HCT116 (cell line): ENCODE data around the gene OBSL1. TPM values are rescaled to one million over a fixed set of nuclear protein-coding genes. Genes with fewer than 3 reads are reported as not detected.

ENCODE experiments used
- ATAC-seq: fragments of 200-7000 bp; cut with Tn5 transposase; 2 replicates; pipeline ENCODE4 v1.9.1; 2020; ENCODE audit warnings: mild to moderate bottlenecking, moderate library complexity
- BruUV-seq: library from RNA; stranded (reverse); fragments of 400-500 nt; replicated peaks from 2 replicates; lab custom pipeline; 2021; lab: Mats Ljungman, UMichigan
- CTCF ChIA-PET: fragments of 300-600 bp; sonication (Branson Sonifier 250); formaldehyde crosslinking; loops from one replicate; lab custom pipeline; 2021; ENCODE audit warnings: antibody characterized with exemption; lab: Charles Lee
- POLR2A ChIA-PET: fragments of 300-600, 350-600 bp; sonication (Branson Sonifier 250); formaldehyde crosslinking; loops from one replicate; lab custom pipeline; 2021; ENCODE audit warnings: antibody characterized with exemption; lab: Charles Lee
- RAD21 ChIA-PET, 2 experiments: fragments of 300-600 bp; sonication (Branson Sonifier 250); formaldehyde crosslinking; loops; one replicate each; lab custom pipeline; 2023; ENCODE audit warnings: low total read pairs in 2 of 2; ENCODE audit not compliant: uncharacterized antibody in 2 of 2, unreplicated experiment in 2 of 2, low non-redundant PET in 1 of 2; lab: Charles Lee
- DNase-seq: peaks from one replicate; pipeline ENCODE4 v3.0.0-alpha.2; 2010; ENCODE audit warnings: low read depth, low spot score
- H2AFZ ChIP-seq: fragments of 200-600 bp; shearing (Covaris generic), sonication (generic); 2 replicates; pipeline ENCODE4 v1.6.1; 2017; ENCODE audit warnings: low read depth, mixed run types, mixed read lengths, antibody characterized with exemption, low read length; ENCODE audit not compliant: poor library complexity, severe bottlenecking
- H3K27ac ChIP-seq: 2 replicates; pipeline ENCODE4 v1.5.1; 2012; ENCODE audit warnings: low read depth, low read length
- H3K27me3 ChIP-seq: fragments of 200-600 bp; sonication (generic); 2 replicates; pipeline ENCODE4 v1.6.1; 2016; ENCODE audit warnings: mixed run types, low read length, mixed read lengths; ENCODE audit not compliant: insufficient read depth
- H3K36me3 ChIP-seq, 2 experiments: fragments of 200-500 bp in 1 of 2; fragments of 200-600 bp in 1 of 2; sonication (Bioruptor generic) in 1 of 2; sonication (generic) in 1 of 2; 2 replicates each; pipeline versions ENCODE4 v1.5.1 to v1.6.1; 2014 to 2016; ENCODE audit warnings: low read length in 2 of 2, inconsistent platforms in 1 of 2, mixed read lengths in 1 of 2, mixed run types in 1 of 2; ENCODE audit not compliant: insufficient read depth in 2 of 2, control insufficient read depth in 1 of 2
- H3K4me1 ChIP-seq, 2 experiments: fragments of 200-600 bp in 1 of 2; sonication (generic) in 1 of 2; 2 replicates each; pipeline versions ENCODE4 v1.5.1 to v1.6.1; 2012 to 2017; ENCODE audit warnings: low read length in 2 of 2, inconsistent platforms in 1 of 2, mild to moderate bottlenecking in 1 of 2, mixed read lengths in 1 of 2, mixed run types in 1 of 2, moderate library complexity in 1 of 2; ENCODE audit not compliant: insufficient read depth in 2 of 2, control insufficient read depth in 1 of 2
- H3K4me2 ChIP-seq: fragments of 200-600 bp; sonication (generic); 2 replicates; pipeline ENCODE4 v1.6.1; 2017; ENCODE audit warnings: mixed run types, low read length, mixed read lengths
- H3K4me3 ChIP-seq, 2 experiments: fragments of 200-600 bp in 1 of 2; sonication (generic) in 1 of 2; replicated peaks in 1 of 2; 2 replicates each; pipeline ENCODE4 v1.5.1; 2011 to 2016; ENCODE audit warnings: low read length in 2 of 2, control low read depth in 1 of 2, low read depth in 1 of 2, mild to moderate bottlenecking in 1 of 2, mixed read lengths in 1 of 2, mixed run types in 1 of 2
- H3K79me2 ChIP-seq: fragments of 200-600 bp; sonication (generic); 2 replicates; pipeline ENCODE4 v1.6.1; 2017; ENCODE audit warnings: mild to moderate bottlenecking, mixed run types, low read length, moderate library complexity, mixed read lengths; ENCODE audit not compliant: insufficient read depth
- H3K9ac ChIP-seq: fragments of 200-600 bp; sonication (generic); 2 replicates; pipeline ENCODE4 v1.6.1; 2016; ENCODE audit warnings: low read length, mixed read lengths
- H3K9me2 ChIP-seq: fragments of 200-600 bp; sonication (generic), shearing (Covaris generic); 2 replicates; pipeline ENCODE4 v1.6.1; 2017; ENCODE audit warnings: mixed run types, mild to moderate bottlenecking, moderate library complexity; ENCODE audit not compliant: insufficient read depth
- H3K9me3 ChIP-seq, 2 experiments: fragments of 200-500 bp in 1 of 2; fragments of 200-600 bp in 1 of 2; sonication (Bioruptor generic) in 1 of 2; sonication (generic) in 1 of 2; 2 replicates each; pipeline ENCODE4 v1.6.1; 2014 to 2017; ENCODE audit warnings: low read length in 2 of 2, mixed read lengths in 2 of 2, inconsistent platforms in 1 of 2, low read depth in 1 of 2, mild to moderate bottlenecking in 1 of 2, mixed run types in 1 of 2, moderate library complexity in 1 of 2; ENCODE audit not compliant: control insufficient read depth in 1 of 2, insufficient read depth in 1 of 2
- H4K20me1 ChIP-seq: fragments of 200-600 bp; sonication (generic), shearing (Covaris generic); 2 replicates; pipeline ENCODE4 v1.6.1; 2017; ENCODE audit warnings: mixed run types, mild to moderate bottlenecking, moderate library complexity; ENCODE audit not compliant: insufficient read depth
- EZH2phosphoT487 ChIP-seq: fragments of 200-600 bp; IDR thresholded peaks from 2 replicates; pipeline ENCODE4 v1.6.1; 2018; ENCODE audit warnings: antibody characterized with exemption, borderline replicate concordance
- POLR2A ChIP-seq: IDR thresholded peaks from 2 replicates; pipeline ENCODE4 v1.7.0; 2011; ENCODE audit warnings: borderline replicate concordance; ENCODE audit not compliant: insufficient read depth, insufficient read length; ENCODE audit errors: extremely low read depth
- POLR2AphosphoS5 ChIP-seq: IDR thresholded peaks from 2 replicates; pipeline ENCODE4 v1.6.1; 2011; ENCODE audit warnings: mild to moderate bottlenecking, low read depth, low read length, moderate library complexity
- intact Hi-C: fragments of 100-400 bp; cut with micrococcal nuclease; formaldehyde crosslinking; loops from 2 replicates; pipeline ENCODE4 v1.10.0; 2022
- total RNA-seq: library from RNA; stranded (reverse); gene quantifications from one replicate; pipeline ENCODE4 v1.2.1, GENCODE V29; 2021; ENCODE audit not compliant: unreplicated experiment

OBSL1 gene
- total RNA-seq, 1 experiment from 2014 or later: 45.2 TPM

GRCh38 chr2:219552382-219553167 is 18.8 kb downstream of the OBSL1 start:
- Histone ChIP-seq H3K4me1 (peaks cover 3 to 19% of the 10 kb centered on the region in 2 experiments; a peak in 3 of 4 replicates), H2AFZ (no peak overlapping the region), H3K36me3 (peaks cover 0 to 6% of the 10 kb centered on the region in 2 experiments; a peak in 1 of 4 replicates), H3K9me3 (no peaks in the 10 kb centered on the region), H3K79me2 (peaks cover 18% of the 10 kb centered on the region; the same call in 1 of the 2 replicates), H3K27me3 (no peaks in the 10 kb centered on the region), H4K20me1 (no peaks in the 10 kb centered on the region), H3K27ac (peak overlapping the region; percentile 78), H3K4me2 (peak overlapping the region; percentile 95), H3K9ac (peak overlapping the region; percentile 84), H3K9me2 (no peaks in the 10 kb centered on the region), H3K4me3 (peak overlapping the region; percentile 84 to 86)
- ChIA-PET POLR2A (no interaction called here), RAD21 (interaction anchor here in 1 of 2 experiments (1.0 kb wide), 1 partner anchor 45 kb away, joined by 3 read pairs; the partner anchor contains the start of gene STK11IP), CTCF (interaction anchor here (2.7 kb wide), 1 partner anchor 8 kb away, joined by 16 read pairs; no protein-coding TSS in a partner anchor)
- DNase-seq (peak; percentile 64), ATAC-seq (peak; percentile 90)
- intact Hi-C loops: no loop called here
- no TSS peak for BruUV-seq
- TF ChIP-seq POLR2A (no peak), POLR2AphosphoS5 (peak; percentile 36; the same call in 1 of the 2 replicates)
- TF ChIP-seq, all 23 proteins: peak for 1

DNA sequence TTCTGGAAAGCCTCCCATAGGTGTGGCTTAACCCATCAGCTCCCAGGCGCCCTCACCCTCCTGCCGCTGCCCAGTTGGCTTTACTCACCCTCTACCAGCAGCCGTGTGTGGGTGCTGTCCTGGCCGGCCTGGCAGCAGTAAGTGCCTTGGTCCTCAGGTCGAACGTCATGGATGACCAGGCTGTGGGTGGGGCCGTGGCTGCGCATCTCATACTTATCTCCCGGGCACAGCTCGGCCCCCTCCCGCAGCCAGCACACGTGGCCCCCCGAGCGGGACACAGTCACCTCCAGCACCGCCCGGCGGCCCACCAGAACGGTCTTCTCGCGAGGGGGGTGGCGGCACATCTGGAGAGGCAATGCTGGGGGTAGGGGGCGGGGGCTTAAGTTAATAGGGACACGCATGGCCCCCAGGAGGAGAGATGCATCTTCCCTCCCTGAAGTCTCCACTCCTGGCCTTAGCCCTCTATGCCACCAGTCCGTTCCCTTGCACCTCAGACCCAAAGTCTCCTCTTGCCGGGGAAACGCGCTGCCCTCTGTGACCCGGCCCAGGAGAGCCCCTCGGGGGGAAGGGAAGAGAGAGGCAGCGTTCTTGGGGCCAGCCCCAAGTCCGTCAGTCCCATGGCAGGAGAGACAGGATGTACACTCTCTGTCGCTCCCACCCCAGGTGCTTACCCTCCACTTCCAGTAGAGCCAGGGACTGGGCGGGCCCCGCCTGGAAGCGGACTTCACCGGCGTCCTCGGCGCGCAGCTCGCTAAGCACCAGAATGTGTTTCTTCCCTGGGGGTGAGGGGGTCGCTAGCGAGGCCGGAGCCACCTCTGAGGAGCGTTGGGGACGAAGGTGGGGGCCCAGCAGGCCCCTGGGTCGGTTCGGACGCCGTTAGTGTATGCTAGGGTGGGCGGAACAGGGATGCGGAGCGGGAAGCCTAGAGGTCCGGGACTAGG is 19.6 kb downstream of the OBSL1 start:
- Histone ChIP-seq H3K4me1 (peaks cover 3 to 19% of the 10 kb centered on the region in 2 experiments; a peak in 3 of 4 replicates), H3K4me3 (peak overlapping the region; percentile 84 to 86), H3K79me2 (peaks cover 18% of the 10 kb centered on the region; the same call in 1 of the 2 replicates), H3K9ac (peak overlapping the region; percentile 84), H4K20me1 (no peaks in the 10 kb centered on the region), H2AFZ (no peak overlapping the region), H3K27me3 (no peaks in the 10 kb centered on the region), H3K36me3 (peaks cover 0 to 6% of the 10 kb centered on the region in 2 experiments; a peak in 1 of 4 replicates), H3K4me2 (peak overlapping the region; percentile 95), H3K27ac (peak overlapping the region; percentile 78), H3K9me2 (no peaks in the 10 kb centered on the region), H3K9me3 (no peaks in the 10 kb centered on the region)
- POLR2A ChIA-PET: no interaction called here
- ATAC-seq: peak; percentile 66
- intact Hi-C loops: no loop called here
- CTCF ChIA-PET: interaction anchor here (0.8 to 2.7 kb wide), 3 partner anchors 8 to 56 kb away, joined by 3 to 16 read pairs (median 3); no protein-coding TSS in a partner anchor
- RAD21 ChIA-PET: interaction anchor here in 1 of 2 experiments (0.8 to 1.0 kb wide), 2 partner anchors 8 to 46 kb away, joined by 3 to 4 read pairs; partner anchors contain the start of genes CHPF, STK11IP and TMEM198
- no peak for DNase-seq
- no TSS peak for BruUV-seq
- TF ChIP-seq EZH2phosphoT487 (no peak), POLR2AphosphoS5 (peak; percentile 51)
